Measurements from ENCODE around the gene HOXD10. TPM values are rescaled to one million over a fixed set of nuclear protein-coding genes. Genes with fewer than 3 reads are reported as not detected.

Gene HOXD10
- total and polyA plus RNA-seq, 2 of the 13 experiments (the other 11 are each of a cell fraction or from before 2014, with no cell fraction given): not detected

GRCh38 chr2:176083796-176084261 is 32.7 kb upstream of the HOXD10 start, which contains the start of gene EVX2:
TSS of gene EVX2 (minus strand) at chr2:176083962. CDS start at chr2:176083776, 186 bp downstream.
- no peak for TF ChIP-seq ZSCAN12 (CRISPR knock-in tag; IDR thresholded peaks at IDR 0.05)
- BruUV-seq (replicated peaks): no TSS peak
- ChIA-PET CTCF (ENCODE audit: low intra/inter-chr PET ratio, low total read pairs) (no interaction called here), POLR2A (no interaction called here)
- Histone ChIP-seq H3K36me3 (replicated peaks in 1 of 2; ENCODE audit: control insufficient read depth in 1 of 2, insufficient read depth in 2 of 2, low read length in 2 of 2) (no peaks in the 10 kb centered on the region), H3K27me3 (ENCODE audit: control insufficient read depth in 1 of 2, insufficient read depth in 2 of 2, low read length in 2 of 2) (peaks cover 7 to 82% of the 10 kb centered on the region in 2 experiments; a peak in 4 of 5 replicates), H3K79me2 (ENCODE audit: insufficient read depth, low read length) (no peaks in the 10 kb centered on the region), H4K20me1 (ENCODE audit: insufficient read depth, low read length) (no peaks in the 10 kb centered on the region), H3K4me1 (ENCODE audit: insufficient read depth, low read length) (peaks cover 25% of the 10 kb centered on the region), H2AFZ (ENCODE audit: low read length) (no peak within 1 kb of the TSS), H3K4me3 (replicated peaks in 1 of 3; ENCODE audit: insufficient read depth in 1 of 3, low read depth in 2 of 3, low read length in 3 of 3) (peak within 1 kb of the TSS in 1 of 3 experiments; percentile 31; a peak in 1 of 6 replicates), H3K9me3 (ENCODE audit: low read length) (no peaks in the 10 kb centered on the region), H3K27ac (ENCODE audit: extremely low read length, insufficient read depth, low read length) (no peak within 1 kb of the TSS), H3K4me2 (ENCODE audit: low read depth, low read length) (peak within 1 kb of the TSS; percentile 46), H3K9ac (ENCODE audit: insufficient read depth, low read depth, low read length) (no peak within 1 kb of the TSS)
- intact Hi-C loops (cut with micrococcal nuclease; ENCODE audit: unreplicated experiment): no loop called here
- DNase-seq (ENCODE audit: low spot score) (no peak), FAIRE-seq (no peak), ATAC-seq (no peak)
- in situ Hi-C loops (cut with HindIII; ENCODE audit: extremely low pct_ligation_motif_present, low pct_unique_long_range_greater_than_20kb): no loop called here
- WGBS (ENCODE audit: low lambda C conversion rate): 58% methylated on average over 27 of the region's 27 CpGs

GRCh38 chr2:176084611-176085119 is 31.9 kb upstream of the HOXD10 start:
- H3K4me1 ChIP-seq (ENCODE audit: insufficient read depth, low read length): peaks cover 25% of the 10 kb centered on the region
- H3K4me3 ChIP-seq (replicated peaks in 1 of 3; ENCODE audit: insufficient read depth in 1 of 3, low read depth in 2 of 3, low read length in 3 of 3): no peak overlapping the region
- intact Hi-C loops (cut with micrococcal nuclease; ENCODE audit: unreplicated experiment): no loop called here
- ATAC-seq: no peak
- no peak for FAIRE-seq
- no peak overlapping the region for H3K9ac ChIP-seq (ENCODE audit: insufficient read depth, low read depth, low read length)
- no peak overlapping the region for H2AFZ ChIP-seq (ENCODE audit: low read length)
- no peak overlapping the region for H3K4me2 ChIP-seq (ENCODE audit: low read depth, low read length)
- in situ Hi-C loops (cut with HindIII; ENCODE audit: extremely low pct_ligation_motif_present, low pct_unique_long_range_greater_than_20kb): no loop called here
- H3K36me3 ChIP-seq (replicated peaks in 1 of 2; ENCODE audit: control insufficient read depth in 1 of 2, insufficient read depth in 2 of 2, low read length in 2 of 2): no peaks in the 10 kb centered on the region
- peaks cover 12 to 82% of the 10 kb centered on the region in 2 experiments; a peak in 4 of 5 replicates for H3K27me3 ChIP-seq (ENCODE audit: control insufficient read depth in 1 of 2, insufficient read depth in 2 of 2, low read length in 2 of 2)
- ChIA-PET POLR2A (no interaction called here), CTCF (ENCODE audit: low intra/inter-chr PET ratio, low total read pairs) (no interaction called here)
- no peak overlapping the region for H3K27ac ChIP-seq (ENCODE audit: extremely low read length, insufficient read depth, low read length)
- no peaks in the 10 kb centered on the region for H4K20me1 ChIP-seq (ENCODE audit: insufficient read depth, low read length)
- no peaks in the 10 kb centered on the region for H3K9me3 ChIP-seq (ENCODE audit: low read length)
- WGBS (ENCODE audit: low lambda C conversion rate): 28% methylated on average over 26 of the region's 26 CpGs
- BruUV-seq (replicated peaks): no TSS peak
- DNase-seq (ENCODE audit: low spot score): no peak
- no peak for TF ChIP-seq PHF5A (CRISPR knock-in tag; IDR thresholded peaks at IDR 0.05; ENCODE audit: low read depth, unreplicated experiment)
- TF ChIP-seq EZH2 (conservative IDR thresholded peaks at IDR 0.05; ENCODE audit: low read depth, low read length): peak; percentile 93; the same call in 1 of the 2 replicates
- no peak for TF ChIP-seq SALL1 (CRISPR knock-in tag; IDR thresholded peaks at IDR 0.05)
- peak; percentile 89 for TF ChIP-seq CBX2 (IDR thresholded peaks at IDR 0.05; ENCODE audit: low read depth, low read length)
- TF ChIP-seq CBX2 (CRISPR knock-in tag; IDR thresholded peaks at IDR 0.05; ENCODE audit: low read depth): no peak
- TF ChIP-seq FOSL1 (CRISPR knock-in tag; IDR thresholded peaks at IDR 0.05; ENCODE audit: borderline replicate concordance): no peak
- TF ChIP-seq DR1 (CRISPR knock-in tag; IDR thresholded peaks at IDR 0.05): no peak
- no peak for TF ChIP-seq ETS1 (CRISPR knock-in tag; IDR thresholded peaks at IDR 0.05)
- no peak for TF ChIP-seq ZNF772 (CRISPR knock-in tag; IDR thresholded peaks at IDR 0.05)
- no peaks in the 10 kb centered on the region for H3K79me2 ChIP-seq (ENCODE audit: insufficient read depth, low read length)

Measured in HepG2 (cell line).